LoVo (cell line): Measurements from ENCODE around the gene TTLL12.

Experiments used
- DNase-seq: peaks from one replicate; pipeline ENCODE4 v3.0.0-alpha.2; 2016; ENCODE audit warnings: low spot score

The TTLL12 gene

GRCh38 chr22:43127166-43127908 is 59.6 kb downstream of the TTLL12 start:
- no peak for DNase-seq

DNA sequence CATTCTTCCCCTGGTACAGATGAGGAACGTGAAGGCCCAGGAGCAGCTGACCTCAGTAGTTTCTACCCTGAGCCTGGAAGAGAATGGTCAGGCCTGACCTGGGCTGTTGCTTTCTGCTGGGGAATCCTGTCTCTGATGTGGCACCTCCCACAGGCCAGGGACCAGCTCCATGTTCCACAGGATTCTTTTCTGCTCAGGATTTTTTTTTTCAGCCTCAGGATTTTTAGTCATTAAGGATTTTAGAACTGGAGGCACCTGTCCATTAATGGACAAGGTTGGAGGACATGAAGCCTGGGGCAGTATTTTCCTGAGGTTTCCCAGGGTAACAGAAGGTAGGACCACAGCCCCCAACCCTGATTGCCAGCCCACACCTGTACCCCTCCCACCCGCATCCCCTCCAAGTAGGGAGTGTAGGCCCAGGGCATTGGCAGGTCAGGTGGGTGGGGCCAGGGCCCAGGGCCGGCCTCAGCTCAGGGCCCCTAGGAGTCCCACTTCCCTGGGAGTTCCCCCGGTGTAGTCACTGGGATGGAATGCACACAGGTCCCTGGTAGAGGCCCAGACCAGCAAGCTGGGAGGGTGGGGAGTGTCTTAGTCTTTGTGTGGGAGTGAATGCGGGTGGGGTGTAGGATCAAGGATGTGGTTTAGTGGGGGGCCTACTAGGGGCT is 60.3 kb downstream of the TTLL12 start:
- peak; percentile 68 for DNase-seq

GRCh38 chr22:43118953-43119458 is 67.9 kb downstream of the TTLL12 start:
- DNase-seq: no peak

GRCh38 chr22:43118024-43118849 is 68.7 kb downstream of the TTLL12 start:
- no peak for DNase-seq

DNA sequence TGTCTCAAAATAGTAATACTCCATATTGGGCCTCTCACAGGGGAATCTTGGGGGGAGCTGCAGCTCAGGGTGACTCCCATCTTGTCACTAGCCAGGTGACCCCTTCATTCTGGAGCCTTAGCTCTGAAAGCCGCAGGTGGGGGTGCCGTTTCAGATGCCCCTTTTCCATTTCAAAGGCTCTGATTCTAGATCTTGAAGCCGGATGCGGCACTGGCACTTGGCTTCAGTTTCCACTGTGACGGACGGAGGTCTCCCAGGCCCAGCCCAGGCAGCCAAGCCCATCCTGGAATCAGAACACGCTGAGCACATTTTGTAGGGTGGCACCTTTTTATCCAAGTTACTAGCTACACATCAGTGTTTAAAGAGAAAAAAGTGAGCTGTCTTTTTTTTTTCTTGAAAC is 70.0 kb downstream of the TTLL12 start:
- no peak for DNase-seq
